ENCODE results near the gene NCOA3. TPM values are rescaled to one million over a fixed set of nuclear protein-coding genes. Genes with fewer than 3 reads are reported as not detected.

The NCOA3 gene
- total and polyA plus RNA-seq, 2 experiments from 2014 or later: 6.7 to 25.8 TPM

- TF ChIP-seq, protein P1, sequence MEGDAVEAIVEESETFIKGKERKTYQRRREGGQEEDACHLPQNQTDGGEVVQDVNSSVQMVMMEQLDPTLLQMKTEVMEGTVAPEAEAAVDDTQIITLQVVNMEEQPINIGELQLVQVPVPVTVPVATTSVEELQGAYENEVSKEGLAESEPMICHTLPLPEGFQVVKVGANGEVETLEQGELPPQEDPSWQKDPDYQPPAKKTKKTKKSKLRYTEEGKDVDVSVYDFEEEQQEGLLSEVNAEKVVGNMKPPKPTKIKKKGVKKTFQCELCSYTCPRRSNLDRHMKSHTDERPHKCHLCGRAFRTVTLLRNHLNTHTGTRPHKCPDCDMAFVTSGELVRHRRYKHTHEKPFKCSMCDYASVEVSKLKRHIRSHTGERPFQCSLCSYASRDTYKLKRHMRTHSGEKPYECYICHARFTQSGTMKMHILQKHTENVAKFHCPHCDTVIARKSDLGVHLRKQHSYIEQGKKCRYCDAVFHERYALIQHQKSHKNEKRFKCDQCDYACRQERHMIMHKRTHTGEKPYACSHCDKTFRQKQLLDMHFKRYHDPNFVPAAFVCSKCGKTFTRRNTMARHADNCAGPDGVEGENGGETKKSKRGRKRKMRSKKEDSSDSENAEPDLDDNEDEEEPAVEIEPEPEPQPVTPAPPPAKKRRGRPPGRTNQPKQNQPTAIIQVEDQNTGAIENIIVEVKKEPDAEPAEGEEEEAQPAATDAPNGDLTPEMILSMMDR (conservative IDR thresholded peaks at IDR 0.05; ENCODE audit: low read depth in 2 of 2): no peak
- TF ChIP-seq JUNB (IDR thresholded peaks at IDR 0.05; ENCODE audit: unreplicated experiment): no peak
- no peak for TF ChIP-seq STAT1 (IDR thresholded peaks at IDR 0.05; ENCODE audit: unreplicated experiment)
- no peak for TF ChIP-seq NANOG (IDR thresholded peaks at IDR 0.05; ENCODE audit: borderline replicate concordance)
- no peak for TF ChIP-seq ZNF114 (CRISPR knock-in tag; IDR thresholded peaks at IDR 0.05)
- no peak for TF ChIP-seq ZNF331 (CRISPR knock-in tag; IDR thresholded peaks at IDR 0.05; ENCODE audit: low read depth)
- no peak for TF ChIP-seq POLR2AphosphoS5 (IDR thresholded peaks at IDR 0.05; ENCODE audit: low read depth)
- TF ChIP-seq, protein P2, sequence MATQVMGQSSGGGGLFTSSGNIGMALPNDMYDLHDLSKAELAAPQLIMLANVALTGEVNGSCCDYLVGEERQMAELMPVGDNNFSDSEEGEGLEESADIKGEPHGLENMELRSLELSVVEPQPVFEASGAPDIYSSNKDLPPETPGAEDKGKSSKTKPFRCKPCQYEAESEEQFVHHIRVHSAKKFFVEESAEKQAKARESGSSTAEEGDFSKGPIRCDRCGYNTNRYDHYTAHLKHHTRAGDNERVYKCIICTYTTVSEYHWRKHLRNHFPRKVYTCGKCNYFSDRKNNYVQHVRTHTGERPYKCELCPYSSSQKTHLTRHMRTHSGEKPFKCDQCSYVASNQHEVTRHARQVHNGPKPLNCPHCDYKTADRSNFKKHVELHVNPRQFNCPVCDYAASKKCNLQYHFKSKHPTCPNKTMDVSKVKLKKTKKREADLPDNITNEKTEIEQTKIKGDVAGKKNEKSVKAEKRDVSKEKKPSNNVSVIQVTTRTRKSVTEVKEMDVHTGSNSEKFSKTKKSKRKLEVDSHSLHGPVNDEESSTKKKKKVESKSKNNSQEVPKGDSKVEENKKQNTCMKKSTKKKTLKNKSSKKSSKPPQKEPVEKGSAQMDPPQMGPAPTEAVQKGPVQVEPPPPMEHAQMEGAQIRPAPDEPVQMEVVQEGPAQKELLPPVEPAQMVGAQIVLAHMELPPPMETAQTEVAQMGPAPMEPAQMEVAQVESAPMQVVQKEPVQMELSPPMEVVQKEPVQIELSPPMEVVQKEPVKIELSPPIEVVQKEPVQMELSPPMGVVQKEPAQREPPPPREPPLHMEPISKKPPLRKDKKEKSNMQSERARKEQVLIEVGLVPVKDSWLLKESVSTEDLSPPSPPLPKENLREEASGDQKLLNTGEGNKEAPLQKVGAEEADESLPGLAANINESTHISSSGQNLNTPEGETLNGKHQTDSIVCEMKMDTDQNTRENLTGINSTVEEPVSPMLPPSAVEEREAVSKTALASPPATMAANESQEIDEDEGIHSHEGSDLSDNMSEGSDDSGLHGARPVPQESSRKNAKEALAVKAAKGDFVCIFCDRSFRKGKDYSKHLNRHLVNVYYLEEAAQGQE (IDR thresholded peaks at IDR 0.05; ENCODE audit: unreplicated experiment): no peak
- TF ChIP-seq ZNF462 (CRISPR knock-in tag; IDR thresholded peaks at IDR 0.05): no peak
- TF ChIP-seq EZH2 (IDR thresholded peaks at IDR 0.05; ENCODE audit: low read depth, unreplicated experiment): no peak
- TF ChIP-seq EZH2phosphoT487 (IDR thresholded peaks at IDR 0.05; ENCODE audit: unreplicated experiment): no peak
- no peak for TF ChIP-seq CREB1 (CRISPR knock-in tag; IDR thresholded peaks at IDR 0.05; ENCODE audit: low read depth)
- TF ChIP-seq, protein P3, sequence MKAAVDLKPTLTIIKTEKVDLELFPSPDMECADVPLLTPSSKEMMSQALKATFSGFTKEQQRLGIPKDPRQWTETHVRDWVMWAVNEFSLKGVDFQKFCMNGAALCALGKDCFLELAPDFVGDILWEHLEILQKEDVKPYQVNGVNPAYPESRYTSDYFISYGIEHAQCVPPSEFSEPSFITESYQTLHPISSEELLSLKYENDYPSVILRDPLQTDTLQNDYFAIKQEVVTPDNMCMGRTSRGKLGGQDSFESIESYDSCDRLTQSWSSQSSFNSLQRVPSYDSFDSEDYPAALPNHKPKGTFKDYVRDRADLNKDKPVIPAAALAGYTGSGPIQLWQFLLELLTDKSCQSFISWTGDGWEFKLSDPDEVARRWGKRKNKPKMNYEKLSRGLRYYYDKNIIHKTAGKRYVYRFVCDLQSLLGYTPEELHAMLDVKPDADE (IDR thresholded peaks at IDR 0.05): no peak
- H3F3A ChIP-seq (replicated peaks; ENCODE audit: low read depth): no peaks in the 10 kb centered on the region
- no peaks in the 10 kb centered on the region for H3K9me2 ChIP-seq (ENCODE audit: insufficient read depth)
- peak; percentile 47 for DNase-seq (ENCODE audit: low spot score)
- H3K36me3 ChIP-seq (ENCODE audit: insufficient read depth): no peaks in the 10 kb centered on the region
- Mint-ChIP-seq H3K4me3 (no peak overlapping the region), H3K27ac (peak overlapping the region; percentile 67; the same call in 1 of the 2 replicates), H3K4me1 (peaks cover 20% of the 10 kb centered on the region), H3K36me3 (ENCODE audit: low read depth) (no peaks in the 10 kb centered on the region), H3K27me3 (ENCODE audit: insufficient read depth, low read depth, poor library complexity) (peaks cover 6% of the 10 kb centered on the region), H3K9me3 (no peaks in the 10 kb centered on the region; the same call in 2 of the 3 replicates)
- no peaks in the 10 kb centered on the region for H3K27me3 ChIP-seq (ENCODE audit: insufficient read depth)
- H3K4me1 ChIP-seq (ENCODE audit: insufficient read depth): peaks cover 5% of the 10 kb centered on the region; the same call in 1 of the 2 replicates
- peak; percentile 54 for ATAC-seq
- no peak overlapping the region for H2AFZ ChIP-seq
- no peak overlapping the region for H3K27ac ChIP-seq (ENCODE audit: low read depth)
- H4K20me1 ChIP-seq (replicated peaks; ENCODE audit: insufficient read depth): no peaks in the 10 kb centered on the region; the same call in 1 of the 2 replicates
- H3K79me2 ChIP-seq (replicated peaks; ENCODE audit: insufficient read depth): no peaks in the 10 kb centered on the region
- H3K4me3 ChIP-seq: no peak overlapping the region
- H3K4me2 ChIP-seq: no peak overlapping the region
Measured at GRCh38 chr20:47675190-47676142, 173.8 kb downstream of the NCOA3 start.

Data from GM23338 (cell line).